Mucosa of descending colon (tissue), 3 donors: ENCODE results near the gene EEF1A2. TPM values are rescaled to one million over a fixed set of nuclear protein-coding genes. Genes with fewer than 3 reads are reported as not detected.
A peak's percentile ranks its signal among the peaks of the same experiment; 100 is the strongest.

Source experiments
- ATAC-seq: fragments of 200-7000 bp; cut with Tn5 transposase; one replicate; pipeline ENCODE4 v1.9.1; 2020; ENCODE audit warnings: mild to moderate bottlenecking, moderate library complexity
- DNase-seq, 3 donors: peaks; one replicate each; pipeline ENCODE4 v3.0.0-alpha.2; 2020
- H3K36me3 ChIP-seq: fragments of 200-600 bp; one replicate; pipeline ENCODE4 v1.8.0; 2021; ENCODE audit warnings: low read depth, mild to moderate bottlenecking
- H3K4me1 ChIP-seq: fragments of 200-600 bp; one replicate; pipeline ENCODE4 v1.8.0; 2021; ENCODE audit warnings: low read depth, mild to moderate bottlenecking
- H3K4me3 ChIP-seq: fragments of 200-600 bp; one replicate; pipeline ENCODE4 v1.8.0; 2021; ENCODE audit warnings: mild to moderate bottlenecking
- H3K9me3 ChIP-seq: fragments of 200-600 bp; one replicate; pipeline ENCODE4 v1.8.0; 2021; ENCODE audit warnings: mild to moderate bottlenecking
- intact Hi-C, 2 donors: fragments of 100-400 bp; cut with DNase I in 1 of 2; cut with micrococcal nuclease in 1 of 2; formaldehyde crosslinking; loops; one replicate each; pipeline versions ENCODE4 v1.11.0 to v1.11.1; 2022; cut with DNase I, micrococcal nuclease
- total RNA-seq, 3 donors: library from RNA; stranded (reverse); fragmentation: NEBNext Ultra II Directional in 2 of 3; extraction: Animal tissue kit (Norgen Biotek cat#: 25700) in 2 of 3; gene quantifications; one replicate each; pipeline versions ENCODE4 v1.2.1 to v1.2.4, GENCODE V29; 2021 to 2023
- TF ChIP-seq, protein P1 (sequence below): fragments of 200-600 bp; IDR thresholded peaks from one replicate; pipeline ENCODE4 v1.8.0; 2022; ENCODE audit warnings: antibody characterized with exemption, mild to moderate bottlenecking
- donor health status: DM: no; HTN: no; CAD: no; lungs with moderate emphysema.
- donor health status: DM: no; HTN: no; CAD: no.
- donor health status: DM: no; HTN: yes; CAD: no.

EEF1A2 gene
- total RNA-seq, 3 donors from 2014 or later, result 1.3 to 15.0 (median 2.7) TPM

DNA sequence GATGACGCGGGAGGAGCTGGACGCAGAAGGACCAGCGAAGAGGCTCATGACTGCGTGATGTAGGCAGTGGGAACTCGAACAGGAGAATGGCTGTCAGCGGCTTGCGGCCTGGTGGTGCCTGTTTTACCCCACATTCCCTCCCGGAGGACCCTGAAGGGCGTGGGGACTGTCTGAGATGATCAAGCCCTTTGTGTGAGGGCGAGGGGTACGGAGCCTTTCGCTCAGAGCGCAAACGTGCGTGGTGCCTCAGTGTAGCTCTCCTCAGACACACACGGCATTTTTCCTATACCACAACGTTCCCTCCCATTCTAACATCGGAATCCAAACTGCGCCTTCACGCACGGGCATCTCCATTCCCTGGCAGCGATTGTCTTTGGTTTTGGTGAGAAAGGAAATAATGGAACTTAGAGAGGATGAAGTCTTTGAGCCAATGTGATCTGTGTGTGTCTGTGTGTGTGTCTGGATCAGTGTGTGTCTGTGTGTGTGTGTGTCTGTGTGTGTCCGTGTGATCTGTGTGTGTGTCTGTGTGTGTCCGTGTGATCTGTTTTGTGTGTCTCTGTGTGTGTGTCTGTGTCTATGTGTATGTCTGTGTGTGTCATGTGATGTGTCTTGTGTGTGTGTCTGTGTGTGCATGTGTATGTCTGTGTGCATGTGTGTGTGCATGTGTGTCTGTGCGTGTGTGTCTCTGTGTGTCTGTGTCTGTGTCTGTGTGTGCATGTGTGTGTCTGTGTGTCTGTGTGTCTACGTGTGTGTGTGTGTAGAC is 33.0 kb upstream of the EEF1A2 start:
- peaks cover 22% of the 10 kb centered on the region for H3K4me1 ChIP-seq
- TF ChIP-seq, protein P1, sequence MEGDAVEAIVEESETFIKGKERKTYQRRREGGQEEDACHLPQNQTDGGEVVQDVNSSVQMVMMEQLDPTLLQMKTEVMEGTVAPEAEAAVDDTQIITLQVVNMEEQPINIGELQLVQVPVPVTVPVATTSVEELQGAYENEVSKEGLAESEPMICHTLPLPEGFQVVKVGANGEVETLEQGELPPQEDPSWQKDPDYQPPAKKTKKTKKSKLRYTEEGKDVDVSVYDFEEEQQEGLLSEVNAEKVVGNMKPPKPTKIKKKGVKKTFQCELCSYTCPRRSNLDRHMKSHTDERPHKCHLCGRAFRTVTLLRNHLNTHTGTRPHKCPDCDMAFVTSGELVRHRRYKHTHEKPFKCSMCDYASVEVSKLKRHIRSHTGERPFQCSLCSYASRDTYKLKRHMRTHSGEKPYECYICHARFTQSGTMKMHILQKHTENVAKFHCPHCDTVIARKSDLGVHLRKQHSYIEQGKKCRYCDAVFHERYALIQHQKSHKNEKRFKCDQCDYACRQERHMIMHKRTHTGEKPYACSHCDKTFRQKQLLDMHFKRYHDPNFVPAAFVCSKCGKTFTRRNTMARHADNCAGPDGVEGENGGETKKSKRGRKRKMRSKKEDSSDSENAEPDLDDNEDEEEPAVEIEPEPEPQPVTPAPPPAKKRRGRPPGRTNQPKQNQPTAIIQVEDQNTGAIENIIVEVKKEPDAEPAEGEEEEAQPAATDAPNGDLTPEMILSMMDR, result no peak
- DNase-seq (peak; percentile 6 to 48 (median 33)), ATAC-seq (no peak)
- H3K4me3 ChIP-seq, result no peak overlapping the region
- no peaks in the 10 kb centered on the region for H3K36me3 ChIP-seq
- no peaks in the 10 kb centered on the region for H3K9me3 ChIP-seq
- intact Hi-C loops, result no loop called here

DNA sequence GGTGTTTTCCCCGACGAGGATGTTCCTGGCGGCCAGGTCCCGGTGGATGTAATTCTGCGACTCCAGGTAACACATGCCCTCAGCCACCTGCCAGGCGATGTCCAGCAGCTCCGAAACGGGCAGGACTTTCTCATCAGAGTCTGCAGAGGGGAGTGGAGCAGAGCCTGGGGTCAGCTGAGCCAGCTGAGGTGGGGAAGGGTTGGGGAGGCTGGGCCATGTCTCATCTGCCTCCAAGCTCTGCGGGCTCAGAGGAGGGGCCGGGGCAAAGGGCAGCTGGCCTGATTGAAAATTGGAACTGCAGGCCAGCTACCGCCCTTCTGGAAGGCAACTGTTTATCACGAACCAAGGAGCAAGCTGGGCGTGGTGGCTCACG is 31.9 kb upstream of the EEF1A2 start:
- TF ChIP-seq, protein P1, result no peak
- Histone ChIP-seq H3K36me3 (no peaks in the 10 kb centered on the region), H3K4me3 (no peak overlapping the region), H3K4me1 (peaks cover 22% of the 10 kb centered on the region), H3K9me3 (no peaks in the 10 kb centered on the region)
- intact Hi-C loops, result no loop called here
- DNase-seq (peak; percentile 74 to 80 (median 76)), ATAC-seq (peak; percentile 43)

DNA sequence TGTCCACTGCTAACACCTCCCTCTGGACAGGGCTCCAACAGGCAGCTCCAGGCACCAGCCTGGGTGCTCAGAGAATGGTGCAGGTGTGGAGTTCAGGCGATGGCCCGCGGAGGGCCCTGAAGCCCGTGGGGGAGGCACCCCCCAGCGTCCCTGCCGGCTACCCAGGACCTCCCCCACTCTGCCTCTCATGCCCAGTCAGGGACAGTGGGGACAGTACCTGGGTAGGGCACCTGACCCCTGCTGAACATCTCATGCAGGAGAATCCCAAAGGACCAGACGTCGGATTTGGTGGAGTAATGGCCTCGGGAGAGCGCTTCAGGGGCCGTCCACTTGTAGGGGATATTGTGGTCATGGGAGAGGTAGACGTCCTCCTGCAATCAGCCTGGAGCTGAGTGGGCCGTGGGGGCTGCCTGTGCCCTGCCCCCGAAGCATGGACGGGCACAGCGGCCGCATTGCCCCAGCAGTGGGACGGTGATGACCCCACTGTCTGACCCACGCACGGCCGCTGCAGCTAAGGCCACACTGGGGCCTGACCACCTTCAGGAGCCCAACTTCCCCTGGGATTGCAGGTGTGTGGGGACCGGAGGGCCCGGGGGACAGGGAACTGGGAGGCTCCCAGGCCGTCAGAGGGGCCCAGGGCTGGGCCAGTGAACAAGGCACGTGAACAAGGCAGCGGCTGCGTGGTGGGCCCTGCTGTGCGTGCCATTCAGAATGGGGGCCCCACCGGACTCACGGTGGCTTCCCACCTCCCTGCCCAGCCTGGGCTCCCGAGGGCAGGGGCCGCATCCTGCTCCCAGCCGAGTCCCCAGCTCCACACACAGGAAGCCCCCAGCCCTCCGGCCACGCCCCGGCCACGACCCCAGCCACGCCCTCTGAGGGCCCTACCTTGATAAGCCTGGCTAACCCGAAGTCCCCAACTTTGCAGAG is 31.2 kb upstream of the EEF1A2 start:
- DNase-seq, result peak; percentile 6 to 62 (median 50)
- intact Hi-C loops, result no loop called here
- TF ChIP-seq, protein P1, result no peak

DNA sequence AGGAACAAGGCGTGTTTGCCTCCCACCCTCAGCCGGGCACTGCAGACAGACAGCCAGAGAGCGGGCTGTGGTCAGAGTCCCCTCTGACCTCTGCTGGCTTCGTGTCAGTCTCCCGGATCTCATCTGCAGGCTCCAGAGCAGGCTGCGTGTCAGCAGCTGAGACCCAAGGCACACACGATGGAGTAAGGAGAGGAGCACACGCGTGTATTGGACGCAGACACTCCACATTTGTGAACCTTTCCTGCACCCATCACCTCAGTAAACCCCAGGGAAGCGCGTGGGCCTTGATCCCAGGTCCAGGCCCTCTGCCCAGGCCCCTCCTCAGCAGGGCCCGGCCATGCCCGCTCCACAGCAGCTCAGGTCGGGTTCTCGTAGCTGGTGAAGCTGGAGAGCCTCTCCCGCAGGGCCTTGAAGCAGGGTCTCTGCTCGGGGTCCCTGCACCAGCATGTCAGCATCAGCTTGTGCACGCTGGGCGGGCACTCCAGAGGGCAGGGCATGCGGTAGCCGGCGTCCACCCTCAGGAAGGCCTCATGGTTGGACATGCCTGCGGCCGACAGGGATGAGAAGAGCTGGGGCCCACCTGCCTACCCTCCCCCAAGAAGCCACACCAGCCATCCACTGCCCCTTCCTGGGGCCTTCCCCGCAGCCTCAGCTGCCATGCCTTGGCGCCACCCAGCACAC is 30.4 kb upstream of the EEF1A2 start:
- H3K4me3 ChIP-seq, result no peak overlapping the region
- intact Hi-C loops, result no loop called here
- H3K36me3 ChIP-seq, result no peaks in the 10 kb centered on the region
- H3K4me1 ChIP-seq, result peaks cover 13% of the 10 kb centered on the region
- DNase-seq, result peak in 1 of 3 donors; percentile 53
- no peak for ATAC-seq
- TF ChIP-seq, protein P1, result no peak
- H3K9me3 ChIP-seq, result no peaks in the 10 kb centered on the region

More for the DNA sequence above, 31.2 kb upstream of the EEF1A2 start:
- peaks cover 21% of the 10 kb centered on the region for H3K4me1 ChIP-seq
- H3K9me3 ChIP-seq, result no peaks in the 10 kb centered on the region
- no peaks in the 10 kb centered on the region for H3K36me3 ChIP-seq
- H3K4me3 ChIP-seq, result no peak overlapping the region
- no peak for ATAC-seq

DNA sequence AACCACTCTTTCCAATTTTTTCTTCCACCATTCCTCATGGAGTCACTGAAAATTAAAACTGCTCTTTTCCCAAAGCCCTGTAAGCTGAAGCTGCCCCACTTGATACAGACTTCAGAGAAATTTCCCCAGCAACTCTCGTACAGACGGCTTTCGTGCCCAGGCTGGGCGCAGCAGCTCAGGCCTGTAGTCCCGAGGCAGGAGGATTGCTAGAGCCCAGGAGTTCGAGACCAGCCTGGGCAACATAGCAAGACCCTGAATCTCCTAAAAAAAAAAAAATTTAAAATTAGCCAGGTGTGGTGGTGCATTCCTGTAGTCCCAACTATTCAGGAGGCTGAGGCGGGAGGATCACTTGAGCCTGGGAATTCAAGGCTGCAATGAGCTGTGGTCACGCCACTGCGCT is 28.3 kb upstream of the EEF1A2 start:
- Histone ChIP-seq H3K4me3 (no peak overlapping the region), H3K4me1 (peaks cover 10% of the 10 kb centered on the region), H3K9me3 (peaks cover 2% of the 10 kb centered on the region), H3K36me3 (no peaks in the 10 kb centered on the region)
- TF ChIP-seq, protein P1, result no peak
- peak in 1 of 3 donors; percentile 27 for DNase-seq
- intact Hi-C loops, result no loop called here
- no peak for ATAC-seq
